Hepatocyte (in vitro differentiated cells): Measurements from ENCODE around the gene RPL13A.

Experiments used
- CTCF ChIP-seq: fragments of 200-600 bp; sonication (generic); IDR thresholded peaks from 2 replicates; pipeline ENCODE4 v1.5.1; 2016; ENCODE audit warnings: antibody characterized with exemption, mild to moderate bottlenecking; ENCODE audit not compliant: poor library complexity
- EZH2 ChIP-seq: fragments of 200-600 bp; sonication (generic); IDR thresholded peaks from 2 replicates; pipeline ENCODE4 v1.6.1; 2016; ENCODE audit warnings: antibody characterized with exemption, mild to moderate bottlenecking, borderline replicate concordance

GRCh38 chr19:49533551-49534488 lies 46.4 kb downstream of the RPL13A start:
- TF ChIP-seq CTCF (no peak), EZH2 (no peak)
